H1 (cell line): ENCODE data around the gene THAP12. TPM values are rescaled to one million over a fixed set of nuclear protein-coding genes. Genes with fewer than 3 reads are reported as not detected.

Source experiments
- CHD7 ChIP-seq: fragments of 300-600 bp; sonication (generic); IDR thresholded peaks from 2 replicates; pipeline ENCODE4 v1.7.1; 2012; ENCODE audit warnings: low read length, moderate library complexity, mild to moderate bottlenecking, inconsistent platforms; ENCODE audit not compliant: insufficient replicate concordance
- EP300 ChIP-seq, 2 experiments: IDR thresholded peaks; 1 replicate in 1 of 2; 2 replicates in 1 of 2; pipeline ENCODE4 v1.6.1; 2011 to 2012; ENCODE audit warnings: low read depth in 2 of 2, low read length in 2 of 2, mild to moderate bottlenecking in 2 of 2, borderline replicate concordance in 1 of 2, inconsistent platforms in 1 of 2, moderate library complexity in 1 of 2
- SIN3A ChIP-seq, 2 experiments: IDR thresholded peaks in 1 of 2; conservative IDR thresholded peaks in 1 of 2; 2 replicates each; pipeline ENCODE4 v1.6.1; 2011 to 2012; ENCODE audit warnings: low read length in 2 of 2, improper control_type of control experiment in 1 of 2, low read depth in 1 of 2, mild to moderate bottlenecking in 1 of 2
- polyA plus RNA-seq, 7 experiments: library from polyadenylated mRNA; depleted of rRNA in 3 of 7; stranded (reverse) in 5 of 7; unstranded in 2 of 7; fragments of >200 nt in 5 of 7; fragments of 200-250 nt in 2 of 7; gene quantifications; 1 replicate in 5 of 7; 2 replicates in 1 of 7; 4 replicates in 1 of 7; pipeline versions ENCODE4 v1.2.1 to v1.2.3, GENCODE V29; 2011 to 2013; ENCODE audit warnings: missing spikeins in 2 of 7, mixed read lengths in 2 of 7
- total RNA-seq: library from RNA; stranded (reverse); fragmentation: NEBNext Ultra II Directional; extraction: Animal tissue kit (Norgen Biotek cat#: 25700); gene quantifications from 2 replicates; pipeline ENCODE4 v1.2.1, GENCODE V29; 2021

The THAP12 gene
- total and polyA plus RNA-seq, 2 of the 8 experiments (the other 6 are each of a cell fraction or from before 2014, with no cell fraction given), result 12.0 to 39.9 TPM

GRCh38 chr11:76327202-76327601, 53.7 kb downstream of the THAP12 start (continued):
- no peak for TF ChIP-seq CHD7
- TF ChIP-seq SIN3A (conservative IDR thresholded peaks at IDR 0.05 in 1 of 2, IDR thresholded peaks at IDR 0.05 in 1 of 2; ENCODE audit: low read depth in 1 of 2, low read length in 2 of 2), result no peak
- TF ChIP-seq EP300 (IDR thresholded peaks at IDR 0.05; ENCODE audit: borderline replicate concordance in 1 of 2, low read depth in 2 of 2, low read length in 2 of 2), result no peak
- TF ChIP-seq, all 59 proteins: peak for 0
